Dendritic cell treated with granulocyte-macrophage colony-stimulating factor and Interleukin-4, amounts not matched to agents 40 ng/mL and 50 ng/mL, for 4 days (primary cell): Measurements from ENCODE around the gene FGFRL1.
"Not testable (repeated sequence)": the region's sequence is repeated elsewhere in the genome, so short reads cannot be mapped to it uniquely, and the experiment has no call there.

Experiments used
- H3K27ac Mint-ChIP-seq: one replicate; pipeline ENCODE4 v1.8.0; 2022; ENCODE audit warnings: mild to moderate bottlenecking, mixed read lengths
- H3K27me3 Mint-ChIP-seq: one replicate; pipeline ENCODE4 v1.8.0; 2022; ENCODE audit warnings: mild to moderate bottlenecking, mixed read lengths
- H3K36me3 Mint-ChIP-seq: one replicate; pipeline ENCODE4 v1.8.0; 2022; ENCODE audit warnings: low read depth, mixed read lengths
- H3K4me1 Mint-ChIP-seq: one replicate; pipeline ENCODE4 v1.8.0; 2022; ENCODE audit warnings: low read depth, mixed read lengths
- H3K4me3 Mint-ChIP-seq: one replicate; pipeline ENCODE4 v1.8.0; 2022; ENCODE audit warnings: mild to moderate bottlenecking, moderate library complexity, mixed read lengths
- H3K9me3 Mint-ChIP-seq: one replicate; pipeline ENCODE4 v1.8.0; 2022; ENCODE audit warnings: mixed read lengths
- intact Hi-C: fragments of 100-400 bp; cut with micrococcal nuclease; formaldehyde crosslinking; loops from one replicate; pipeline ENCODE4 v1.15.0; 2022

FGFRL1 gene

GRCh38 chr4:970046-970745 is 41.2 kb upstream of the FGFRL1 start:
- Mint-ChIP-seq H3K9me3 (no peaks in the 10 kb centered on the region), H3K36me3 (peaks cover 48% of the 10 kb centered on the region), H3K4me3 (no peak overlapping the region), H3K27ac (no peak overlapping the region), H3K4me1 (peaks cover 32% of the 10 kb centered on the region), H3K27me3 (peaks cover 23% of the 10 kb centered on the region)
- intact Hi-C loops, result no loop called here

- intact Hi-C loops, result no loop called here
- Mint-ChIP-seq H3K4me1 (peaks cover 32% of the 10 kb centered on the region), H3K27ac (no peak overlapping the region), H3K4me3 (no peak overlapping the region), H3K27me3 (peaks cover 24% of the 10 kb centered on the region), H3K9me3 (no peaks in the 10 kb centered on the region), H3K36me3 (peaks cover 40% of the 10 kb centered on the region)
Measured at GRCh38 chr4:970854-971520, 40.4 kb upstream of the FGFRL1 start.

GRCh38 chr4:971666-972500 is 39.5 kb upstream of the FGFRL1 start:
- Mint-ChIP-seq H3K27ac (peak overlapping the region; percentile 52), H3K9me3 (no peaks in the 10 kb centered on the region), H3K4me1 (peaks cover 32% of the 10 kb centered on the region), H3K4me3 (peak overlapping the region; percentile 77), H3K27me3 (peaks cover 24% of the 10 kb centered on the region), H3K36me3 (peaks cover 31% of the 10 kb centered on the region)
- intact Hi-C loops, result loop anchor here (2.0 kb wide), 2 partner anchors 35 to 189 kb away; no protein-coding TSS in a partner anchor

- Mint-ChIP-seq H3K9me3 (no peaks in the 10 kb centered on the region), H3K27me3 (peaks cover 24% of the 10 kb centered on the region), H3K4me1 (peaks cover 33% of the 10 kb centered on the region), H3K4me3 (peak overlapping the region; percentile 77), H3K36me3 (peaks cover 22% of the 10 kb centered on the region), H3K27ac (peak overlapping the region; percentile 52)
- intact Hi-C loops, result loop anchor here (1.0 to 2.0 kb wide), 3 partner anchors 13 to 190 kb away; no protein-coding TSS in a partner anchor
Measured at GRCh38 chr4:972651-973424, 38.6 kb upstream of the FGFRL1 start.

GRCh38 chr4:973431-974397 is 37.7 kb upstream of the FGFRL1 start, which contains the start of gene DGKQ:
Gene DGKQ, minus strand, starts transcription at chr4:973569. Its CDS starts 87 bp downstream, at chr4:973482.
- peak within 1 kb of the TSS; percentile 52 for H3K27ac Mint-ChIP-seq
- H3K36me3 Mint-ChIP-seq, result peaks cover 13% of the 10 kb centered on the region
- H3K9me3 Mint-ChIP-seq, result no peaks in the 10 kb centered on the region
- H3K27me3 Mint-ChIP-seq, result peaks cover 17% of the 10 kb centered on the region
- peak within 1 kb of the TSS; percentile 77 for H3K4me3 Mint-ChIP-seq
- H3K4me1 Mint-ChIP-seq, result peaks cover 38% of the 10 kb centered on the region
- intact Hi-C loops, result loop anchor here (1.0 to 2.0 kb wide), 3 partner anchors 13 to 191 kb away; no protein-coding TSS in a partner anchor

GRCh38 chr4:974668-975067 is 36.8 kb upstream of the FGFRL1 start:
- peaks cover 41% of the 10 kb centered on the region for H3K4me1 Mint-ChIP-seq
- H3K9me3 Mint-ChIP-seq, result no peaks in the 10 kb centered on the region
- peaks cover 8% of the 10 kb centered on the region for H3K36me3 Mint-ChIP-seq
- intact Hi-C loops, result no loop called here
- peaks cover 12% of the 10 kb centered on the region for H3K27me3 Mint-ChIP-seq
- H3K4me3 Mint-ChIP-seq, result no peak overlapping the region
- peak overlapping the region; percentile 25 for H3K27ac Mint-ChIP-seq

- H3K9me3 Mint-ChIP-seq, intact Hi-C loops: not testable (repeated sequence)
Measured at GRCh38 chr4:976016-976415, 35.4 kb upstream of the FGFRL1 start.

GRCh38 chr4:978957-979701 is 32.3 kb upstream of the FGFRL1 start:
- Mint-ChIP-seq H3K36me3 (no peaks in the 10 kb centered on the region), H3K4me1 (peaks cover 24% of the 10 kb centered on the region), H3K27ac (peak overlapping the region; percentile 75), H3K9me3 (no peaks in the 10 kb centered on the region), H3K4me3 (peak overlapping the region; percentile 30), H3K27me3 (peaks cover 15% of the 10 kb centered on the region)
- intact Hi-C loops, result no loop called here

More at GRCh38 chr4:976016-976415, 35.4 kb upstream of the FGFRL1 start:
- not testable (repeated sequence) for H3K36me3 Mint-ChIP-seq, H3K27ac Mint-ChIP-seq, H3K4me3 Mint-ChIP-seq
- Mint-ChIP-seq H3K27me3 (peaks cover 12% of the 10 kb centered on the region), H3K4me1 (peaks cover 40% of the 10 kb centered on the region)

GRCh38 chr4:982291-982690 is 29.1 kb upstream of the FGFRL1 start:
- intact Hi-C loops, result no loop called here
- H3K27ac Mint-ChIP-seq, result no peak overlapping the region
- H3K36me3 Mint-ChIP-seq, result no peaks in the 10 kb centered on the region
- peaks cover 4% of the 10 kb centered on the region for H3K27me3 Mint-ChIP-seq
- H3K9me3 Mint-ChIP-seq, result no peaks in the 10 kb centered on the region
- no peak overlapping the region for H3K4me3 Mint-ChIP-seq
- H3K4me1 Mint-ChIP-seq, result peaks cover 42% of the 10 kb centered on the region

GRCh38 chr4:982814-983213 is 28.6 kb upstream of the FGFRL1 start:
- intact Hi-C loops, result no loop called here
- H3K4me1 Mint-ChIP-seq, result peaks cover 46% of the 10 kb centered on the region
- no peaks in the 10 kb centered on the region for H3K36me3 Mint-ChIP-seq
- no peaks in the 10 kb centered on the region for H3K9me3 Mint-ChIP-seq
- no peak overlapping the region for H3K27ac Mint-ChIP-seq
- no peak overlapping the region for H3K4me3 Mint-ChIP-seq
- H3K27me3 Mint-ChIP-seq, result peaks cover 4% of the 10 kb centered on the region

GRCh38 chr4:984336-985054 is 26.9 kb upstream of the FGFRL1 start:
- Mint-ChIP-seq H3K36me3 (peaks cover 11% of the 10 kb centered on the region), H3K9me3 (no peaks in the 10 kb centered on the region), H3K27me3 (peaks cover 4% of the 10 kb centered on the region), H3K27ac (no peak overlapping the region), H3K4me3 (peak overlapping the region; percentile 49), H3K4me1 (peaks cover 48% of the 10 kb centered on the region)
- intact Hi-C loops, result loop anchor here (5.0 kb wide), 1 partner anchor 52 kb away; the partner anchor contains the start of genes GAK and TMEM175
